GM19351 (cell line): ENCODE results near the gene JMJD1C.

ENCODE experiments used
- ATAC-seq: cut with Tn5 transposase; IDR thresholded peaks from one replicate; pipeline ENCODE4 v1.9.1; 2021; ENCODE audit warnings: mild to moderate bottlenecking, moderate library complexity; ENCODE audit not compliant: unreplicated experiment

JMJD1C gene

DNA sequence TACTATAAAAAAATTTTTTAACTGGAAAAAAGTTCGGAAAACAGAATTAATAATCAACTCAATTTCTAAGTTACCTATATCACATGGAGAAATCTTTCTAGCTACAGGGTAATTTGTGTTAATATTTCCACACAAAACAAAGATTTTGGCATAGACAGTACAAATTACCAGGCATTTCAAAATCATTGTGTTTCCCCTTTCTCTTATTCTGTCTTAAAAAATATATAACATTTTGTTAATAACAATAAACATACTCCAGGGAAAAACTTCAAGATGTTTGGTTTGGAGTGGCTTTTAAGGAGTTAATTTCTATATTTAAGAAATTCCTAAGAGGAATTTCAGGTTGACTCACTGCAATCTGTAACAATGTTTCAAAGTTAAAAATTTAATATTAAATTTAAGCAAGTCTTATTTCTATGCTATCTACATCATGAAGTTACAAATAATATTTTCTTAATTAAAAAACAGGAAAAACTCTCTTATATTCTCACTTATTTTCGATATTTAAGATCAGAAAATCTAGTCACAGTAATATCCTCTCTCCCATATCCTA is 200.0 kb downstream of the JMJD1C start:
- ATAC-seq, result no peak

GRCh38 chr10:63265222-63265617 is 200.6 kb downstream of the JMJD1C start:
- ATAC-seq, result no peak

DNA sequence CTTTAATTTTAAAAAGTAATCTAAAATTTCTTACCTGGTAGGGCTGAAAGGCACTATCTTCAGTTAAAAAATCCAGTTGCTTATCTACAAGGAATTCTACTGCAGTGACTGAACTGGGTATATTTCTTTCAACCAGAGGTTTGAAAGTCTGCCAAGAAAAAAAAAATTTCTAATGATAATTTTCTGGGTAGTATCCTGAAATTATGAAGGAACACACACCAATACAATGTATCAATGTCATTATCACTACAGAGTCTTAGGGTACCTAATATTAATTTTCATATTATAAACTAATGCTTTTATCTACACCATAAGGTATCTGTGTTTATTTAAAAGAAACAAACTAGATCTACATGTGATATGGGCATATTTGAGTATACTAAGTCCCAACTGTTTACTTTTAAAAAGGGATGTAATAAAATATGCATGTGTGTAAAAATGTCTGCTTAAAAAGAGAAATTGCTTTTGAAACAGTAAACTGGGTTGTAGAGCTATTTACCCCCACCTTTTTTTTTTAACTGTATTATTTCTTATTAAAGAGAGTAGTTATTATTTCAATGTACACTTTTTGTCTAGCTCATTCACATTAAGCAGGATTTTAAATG is 201.1 kb downstream of the JMJD1C start:
- ATAC-seq, result no peak

- ATAC-seq, result no peak
These were observed 203.2 kb downstream of the JMJD1C start for GRCh38 chr10:63262430-63263073.

DNA sequence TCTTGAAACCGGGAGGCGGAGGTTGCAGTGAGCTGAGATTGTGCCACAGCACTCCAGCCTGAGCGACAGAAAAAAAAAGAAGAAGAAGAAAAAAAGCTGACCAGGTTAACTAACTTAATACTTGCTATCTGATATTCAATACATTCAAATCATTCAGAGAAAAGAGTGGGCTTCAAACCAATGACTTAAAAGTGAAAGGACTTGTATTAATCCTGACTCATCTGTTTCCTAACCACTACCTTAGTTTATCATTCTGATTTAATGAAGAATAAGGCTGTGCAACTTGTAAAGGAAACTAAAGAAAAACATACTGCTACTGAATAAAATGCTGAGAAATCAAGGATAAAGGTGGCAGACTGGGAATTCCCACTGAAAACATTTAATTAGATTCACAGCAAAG is 204.3 kb downstream of the JMJD1C start:
- peak; percentile 36 for ATAC-seq

GRCh38 chr10:63260860-63261251 is 204.9 kb downstream of the JMJD1C start:
- ATAC-seq, result no peak

GRCh38 chr10:63260103-63260859 is 205.5 kb downstream of the JMJD1C start:
- ATAC-seq, result no peak

- ATAC-seq, result no peak
These were observed 206.7 kb downstream of the JMJD1C start for GRCh38 chr10:63258920-63259678.

GRCh38 chr10:63257778-63258177 is 208.0 kb downstream of the JMJD1C start:
- no peak for ATAC-seq

DNA sequence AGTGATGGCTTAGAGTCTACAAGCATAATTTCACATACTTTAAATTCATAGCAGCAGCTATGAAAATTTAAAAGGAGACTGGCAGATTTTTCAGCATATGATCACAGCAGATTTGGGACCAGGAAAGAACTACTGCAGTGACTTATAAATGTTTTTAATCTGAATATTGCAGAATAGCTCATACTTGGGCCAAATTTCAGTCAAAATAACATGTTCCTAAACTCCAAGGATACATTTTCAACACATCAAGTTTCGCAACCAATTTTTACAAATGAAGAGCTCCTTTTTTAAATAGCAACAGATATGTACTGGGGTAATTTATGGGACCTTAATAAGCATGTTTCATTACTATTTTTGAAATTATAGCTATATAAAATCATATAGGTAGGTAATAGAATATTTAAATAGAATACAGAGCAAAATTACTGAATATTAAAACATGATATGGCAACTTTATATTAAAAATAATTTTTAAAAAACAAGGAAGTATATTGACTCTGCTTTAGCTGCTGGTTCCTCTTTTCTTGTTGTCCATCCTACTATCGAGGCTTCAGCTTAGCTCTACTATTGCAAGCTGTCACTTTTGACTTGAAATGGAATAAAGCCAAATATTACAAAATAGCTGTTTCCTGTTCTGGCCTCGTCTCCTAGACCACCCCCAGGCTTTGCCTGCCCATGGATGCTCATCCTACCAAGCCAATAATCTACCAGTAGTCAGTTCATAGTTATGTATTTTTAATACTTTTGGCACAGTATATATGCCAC is 209.6 kb downstream of the JMJD1C start:
- ATAC-seq, result peak; percentile 33

DNA sequence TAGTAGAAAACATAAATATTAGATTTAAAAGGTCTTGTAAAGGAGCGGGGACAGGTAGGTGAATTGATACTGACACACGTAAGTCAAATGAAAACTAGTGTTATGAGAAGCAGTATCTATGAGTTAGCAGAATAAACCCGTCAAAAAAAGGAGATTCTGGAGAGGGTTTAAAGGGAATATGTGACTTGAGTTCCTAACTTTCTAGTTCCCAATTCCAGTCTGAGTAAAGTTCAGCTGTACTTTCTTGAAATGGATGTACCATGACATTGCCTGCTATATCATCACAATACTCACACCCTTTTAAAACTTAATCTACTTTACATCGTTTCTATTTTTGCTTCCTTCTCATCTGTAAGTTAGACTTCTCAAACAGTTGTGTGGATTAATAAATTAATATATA is 210.5 kb downstream of the JMJD1C start:
- ATAC-seq, result no peak

DNA sequence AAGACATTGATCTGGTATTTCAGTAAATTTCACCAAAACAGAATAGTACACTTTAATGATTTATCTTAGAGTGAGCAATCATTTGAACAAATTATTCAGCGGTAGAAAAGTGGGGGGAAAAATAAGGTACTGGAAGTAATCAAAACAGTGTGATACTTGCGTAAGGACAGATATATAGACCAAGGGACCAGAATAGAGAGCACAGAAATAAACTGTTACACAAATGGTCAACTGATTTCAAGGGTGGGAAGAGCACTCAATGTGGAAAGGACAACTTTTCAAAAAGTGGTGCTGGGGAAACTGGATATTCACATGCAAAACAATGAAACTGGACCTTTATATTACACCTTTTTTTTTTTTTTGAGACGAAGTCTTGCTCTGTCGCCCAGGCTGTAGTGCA is 212.7 kb downstream of the JMJD1C start:
- ATAC-seq, result no peak

DNA sequence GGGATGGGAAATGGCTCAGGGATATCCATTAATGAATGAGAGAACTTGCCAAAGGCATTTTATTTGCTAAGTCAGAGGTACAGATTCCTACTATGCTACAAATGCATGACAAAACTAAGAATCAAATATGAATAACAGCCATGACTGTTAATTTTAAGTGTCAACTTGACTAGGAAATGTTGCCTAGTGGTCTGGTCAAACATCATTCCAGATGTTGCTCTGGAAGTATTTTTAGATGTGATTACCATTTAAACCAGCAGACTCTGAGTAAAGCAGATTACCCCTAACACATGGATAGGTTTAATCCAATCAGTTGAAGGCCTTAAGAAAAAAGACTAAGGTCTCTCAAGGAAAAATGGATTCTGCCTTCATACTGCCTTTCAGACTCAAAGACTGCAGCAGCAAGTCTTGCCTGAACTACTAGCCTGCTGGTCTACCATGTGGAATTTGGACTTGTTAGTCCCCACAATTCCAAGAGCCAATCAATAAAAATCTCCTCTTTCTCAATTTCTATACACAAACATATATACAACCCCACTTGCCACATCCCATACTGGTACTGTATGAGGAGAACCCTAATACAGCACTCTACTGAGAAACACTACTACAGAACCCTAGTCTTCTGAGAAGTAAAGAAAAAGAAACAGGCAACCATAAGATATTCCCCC is 213.5 kb downstream of the JMJD1C start:
- no peak for ATAC-seq

DNA sequence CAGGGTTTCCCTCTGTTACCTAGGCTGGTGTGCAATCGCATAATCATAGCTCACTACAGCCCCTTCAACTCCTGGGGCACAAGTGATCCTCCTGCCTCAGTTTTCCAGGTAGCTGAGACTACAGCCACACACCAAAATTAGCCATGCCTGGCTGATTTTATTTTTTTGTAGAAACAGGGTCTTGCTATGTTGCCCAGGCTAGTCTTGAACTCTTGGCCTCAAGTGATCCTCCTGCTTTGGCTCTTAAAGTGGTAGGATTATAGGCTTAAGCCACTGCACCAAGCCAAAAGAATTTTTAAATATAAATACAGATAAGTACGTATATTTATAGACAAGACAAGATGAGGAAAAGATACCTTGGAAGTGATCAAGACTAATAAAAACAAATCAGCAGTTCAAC is 215.7 kb downstream of the JMJD1C start:
- ATAC-seq, result no peak

DNA sequence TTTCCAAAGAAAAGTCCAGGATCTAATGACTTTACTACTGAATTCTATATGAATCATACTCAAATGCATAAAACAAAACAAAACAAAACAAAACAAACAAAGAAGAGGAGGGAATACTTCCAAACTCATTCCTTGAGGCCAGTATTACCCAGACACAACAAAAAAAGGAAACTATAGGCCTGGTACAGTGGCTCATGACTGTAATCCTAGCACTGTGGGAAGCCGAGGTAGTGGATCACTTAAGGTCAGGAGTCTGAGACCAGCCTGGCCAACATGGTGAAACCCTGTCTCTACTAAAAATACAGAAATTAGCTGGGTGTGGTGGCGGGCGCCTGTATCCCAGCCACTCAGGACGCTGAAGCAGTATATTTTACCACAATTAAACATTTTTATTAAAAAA is 218.0 kb downstream of the JMJD1C start:
- no peak for ATAC-seq

DNA sequence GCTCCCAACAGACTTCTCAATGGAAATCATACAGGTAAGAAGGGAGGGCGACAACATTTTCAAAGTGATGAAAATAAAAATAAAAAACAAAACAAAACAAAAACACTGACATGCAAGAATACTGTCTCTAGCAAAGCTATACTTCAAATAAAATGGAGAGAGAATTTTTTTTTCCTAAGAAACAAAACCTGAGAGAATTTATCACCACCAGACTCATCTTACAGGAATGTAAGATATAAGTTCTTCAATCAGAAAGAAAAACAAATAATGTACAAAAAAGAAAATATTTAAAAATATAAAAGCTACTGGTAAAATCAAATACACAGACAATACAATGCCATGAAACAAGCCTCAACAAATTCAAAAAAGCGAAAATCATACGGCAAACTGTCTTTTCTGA is 219.4 kb downstream of the JMJD1C start:
- ATAC-seq, result no peak

- no peak for ATAC-seq
These were observed 223.9 kb downstream of the JMJD1C start for GRCh38 chr10:63241841-63242281.

GRCh38 chr10:63240807-63241206 is 225.0 kb downstream of the JMJD1C start:
- ATAC-seq, result no peak

DNA sequence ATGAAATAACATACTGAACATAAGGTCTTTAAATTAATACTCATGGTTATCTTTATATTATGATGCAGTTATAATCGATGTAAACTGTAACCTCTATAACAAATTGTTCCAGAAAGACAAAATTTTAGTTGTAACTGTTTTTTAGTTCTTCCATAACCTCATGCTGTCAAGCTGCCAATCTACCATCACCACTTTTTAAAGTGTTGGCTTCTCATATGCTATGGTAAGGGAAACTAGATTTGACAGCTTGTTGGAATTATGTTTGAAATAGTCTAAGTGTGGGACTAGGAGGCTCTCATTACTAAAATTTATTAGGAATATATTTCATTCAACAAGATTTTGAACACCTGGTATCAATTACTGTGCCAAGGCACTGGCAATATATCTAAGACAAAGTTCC is 227.3 kb downstream of the JMJD1C start:
- ATAC-seq, result no peak

GRCh38 chr10:63237396-63237795 is 228.4 kb downstream of the JMJD1C start:
- no peak for ATAC-seq
